Measurements from ENCODE around the gene SMPD4. TPM values are rescaled to one million over a fixed set of nuclear protein-coding genes. Genes with fewer than 3 reads are reported as not detected.
"Not testable (repeated sequence)": the region's sequence is repeated elsewhere in the genome, so short reads cannot be mapped to it uniquely, and the experiment has no call there.

Gene SMPD4
- total RNA-seq, 6 experiments from 2014 or later: 59.9 to 75.3 (median 64.6) TPM

GRCh38 chr2:130198343-130198742 is 16.9 kb upstream of the SMPD4 start, which contains the start of gene TUBA3E:
Gene TUBA3E (minus strand): TSS chr2:130198439. CDS start chr2:130198360, 79 bp downstream.
- H3K27me3 Mint-ChIP-seq (ENCODE audit: insufficient read depth): peaks cover 2% of the 10 kb centered on the region
- no peaks in the 10 kb centered on the region for H3K4me1 Mint-ChIP-seq (ENCODE audit: low read depth)
- no peak within 1 kb of the TSS for H3K4me3 Mint-ChIP-seq

DNA sequence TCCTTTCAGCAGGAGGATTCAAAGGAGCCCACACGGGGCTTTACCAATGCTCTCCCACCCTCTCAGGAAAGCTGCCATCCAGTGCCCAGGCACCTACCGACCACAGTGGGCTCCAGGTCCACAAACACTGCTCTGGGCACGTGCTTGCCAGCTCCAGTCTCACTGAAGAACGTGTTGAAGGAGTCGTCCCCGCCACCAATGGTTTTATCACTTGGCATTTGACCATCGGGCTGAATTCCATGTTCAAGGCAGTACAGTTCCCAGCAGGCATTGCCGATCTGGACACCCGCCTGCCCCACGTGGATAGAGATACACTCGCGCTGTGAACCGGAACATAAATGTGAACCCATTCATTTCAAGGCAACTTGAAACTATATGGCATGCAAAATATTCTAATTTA is 14.7 kb upstream of the SMPD4 start:
- H3K27me3 Mint-ChIP-seq (ENCODE audit: insufficient read depth); DNase-seq; H3K9me3 Mint-ChIP-seq; H3K36me3 Mint-ChIP-seq (ENCODE audit: low read depth); H3K27ac Mint-ChIP-seq; H3K4me3 Mint-ChIP-seq; H3K4me1 Mint-ChIP-seq (ENCODE audit: low read depth): not testable (repeated sequence)

More at GRCh38 chr2:130198343-130198742, 16.9 kb upstream of the SMPD4 start, which contains the start of gene TUBA3E:
- Mint-ChIP-seq H3K9me3 (no peaks in the 10 kb centered on the region), H3K36me3 (ENCODE audit: low read depth) (no peaks in the 10 kb centered on the region), H3K27ac (no peak within 1 kb of the TSS)
- TF ChIP-seq, protein P1, sequence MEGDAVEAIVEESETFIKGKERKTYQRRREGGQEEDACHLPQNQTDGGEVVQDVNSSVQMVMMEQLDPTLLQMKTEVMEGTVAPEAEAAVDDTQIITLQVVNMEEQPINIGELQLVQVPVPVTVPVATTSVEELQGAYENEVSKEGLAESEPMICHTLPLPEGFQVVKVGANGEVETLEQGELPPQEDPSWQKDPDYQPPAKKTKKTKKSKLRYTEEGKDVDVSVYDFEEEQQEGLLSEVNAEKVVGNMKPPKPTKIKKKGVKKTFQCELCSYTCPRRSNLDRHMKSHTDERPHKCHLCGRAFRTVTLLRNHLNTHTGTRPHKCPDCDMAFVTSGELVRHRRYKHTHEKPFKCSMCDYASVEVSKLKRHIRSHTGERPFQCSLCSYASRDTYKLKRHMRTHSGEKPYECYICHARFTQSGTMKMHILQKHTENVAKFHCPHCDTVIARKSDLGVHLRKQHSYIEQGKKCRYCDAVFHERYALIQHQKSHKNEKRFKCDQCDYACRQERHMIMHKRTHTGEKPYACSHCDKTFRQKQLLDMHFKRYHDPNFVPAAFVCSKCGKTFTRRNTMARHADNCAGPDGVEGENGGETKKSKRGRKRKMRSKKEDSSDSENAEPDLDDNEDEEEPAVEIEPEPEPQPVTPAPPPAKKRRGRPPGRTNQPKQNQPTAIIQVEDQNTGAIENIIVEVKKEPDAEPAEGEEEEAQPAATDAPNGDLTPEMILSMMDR (IDR thresholded peaks at IDR 0.05): no peak
- DNase-seq: no peak

- H3K4me3 Mint-ChIP-seq; H3K27ac Mint-ChIP-seq; DNase-seq; H3K36me3 Mint-ChIP-seq (ENCODE audit: low read depth); H3K27me3 Mint-ChIP-seq (ENCODE audit: insufficient read depth); H3K4me1 Mint-ChIP-seq (ENCODE audit: low read depth); H3K9me3 Mint-ChIP-seq: not testable (repeated sequence)
These were observed 13.8 kb upstream of the SMPD4 start for GRCh38 chr2:130195089-130195635.

- H3K4me3 Mint-ChIP-seq; H3K27me3 Mint-ChIP-seq (ENCODE audit: insufficient read depth); H3K9me3 Mint-ChIP-seq; DNase-seq; H3K4me1 Mint-ChIP-seq (ENCODE audit: low read depth); H3K36me3 Mint-ChIP-seq (ENCODE audit: low read depth); H3K27ac Mint-ChIP-seq: not testable (repeated sequence)
These were observed 12.4 kb upstream of the SMPD4 start for GRCh38 chr2:130193824-130194223.

- H3K4me3 Mint-ChIP-seq; DNase-seq; H3K27me3 Mint-ChIP-seq (ENCODE audit: insufficient read depth); H3K9me3 Mint-ChIP-seq; H3K36me3 Mint-ChIP-seq (ENCODE audit: low read depth); H3K4me1 Mint-ChIP-seq (ENCODE audit: low read depth); H3K27ac Mint-ChIP-seq: not testable (repeated sequence)
These were observed 11.0 kb upstream of the SMPD4 start for GRCh38 chr2:130192451-130192850.

- not testable (repeated sequence) for DNase-seq; H3K36me3 Mint-ChIP-seq (ENCODE audit: low read depth); H3K9me3 Mint-ChIP-seq; H3K27ac Mint-ChIP-seq; H3K27me3 Mint-ChIP-seq (ENCODE audit: insufficient read depth); H3K4me3 Mint-ChIP-seq; H3K4me1 Mint-ChIP-seq (ENCODE audit: low read depth)
These were observed 9.9 kb upstream of the SMPD4 start for GRCh38 chr2:130191319-130191718.

GRCh38 chr2:130190237-130190636 is 8.8 kb upstream of the SMPD4 start:
- Mint-ChIP-seq H3K4me1 (ENCODE audit: low read depth) (peaks cover 12% of the 10 kb centered on the region), H3K36me3 (ENCODE audit: low read depth) (peaks cover 6% of the 10 kb centered on the region; the same call in 1 of the 2 replicates), H3K9me3 (no peaks in the 10 kb centered on the region), H3K27me3 (ENCODE audit: insufficient read depth) (no peaks in the 10 kb centered on the region; the same call in 1 of the 2 replicates), H3K4me3 (no peak overlapping the region), H3K27ac (no peak overlapping the region)
- no peak for DNase-seq
- TF ChIP-seq, protein P1 (IDR thresholded peaks at IDR 0.05): no peak

GRCh38 chr2:130188958-130189357 is 7.6 kb upstream of the SMPD4 start:
- H3K27me3 Mint-ChIP-seq (ENCODE audit: insufficient read depth); H3K9me3 Mint-ChIP-seq; H3K27ac Mint-ChIP-seq; H3K36me3 Mint-ChIP-seq (ENCODE audit: low read depth); H3K4me3 Mint-ChIP-seq; DNase-seq: not testable (repeated sequence)
- peaks cover 15% of the 10 kb centered on the region for H3K4me1 Mint-ChIP-seq (ENCODE audit: low read depth)

- H3K36me3 Mint-ChIP-seq (ENCODE audit: low read depth); H3K27me3 Mint-ChIP-seq (ENCODE audit: insufficient read depth); H3K9me3 Mint-ChIP-seq; H3K4me3 Mint-ChIP-seq; DNase-seq; H3K27ac Mint-ChIP-seq: not testable (repeated sequence)
- H3K4me1 Mint-ChIP-seq (ENCODE audit: low read depth): peaks cover 23% of the 10 kb centered on the region
These were observed 6.7 kb upstream of the SMPD4 start for GRCh38 chr2:130187859-130188792.

Data from HFFc6 (cell line).